Measurements from ENCODE around the gene TNKS1BP1.
A peak's percentile ranks its signal among the peaks of the same experiment; 100 is the strongest.

The TNKS1BP1 gene

DNA sequence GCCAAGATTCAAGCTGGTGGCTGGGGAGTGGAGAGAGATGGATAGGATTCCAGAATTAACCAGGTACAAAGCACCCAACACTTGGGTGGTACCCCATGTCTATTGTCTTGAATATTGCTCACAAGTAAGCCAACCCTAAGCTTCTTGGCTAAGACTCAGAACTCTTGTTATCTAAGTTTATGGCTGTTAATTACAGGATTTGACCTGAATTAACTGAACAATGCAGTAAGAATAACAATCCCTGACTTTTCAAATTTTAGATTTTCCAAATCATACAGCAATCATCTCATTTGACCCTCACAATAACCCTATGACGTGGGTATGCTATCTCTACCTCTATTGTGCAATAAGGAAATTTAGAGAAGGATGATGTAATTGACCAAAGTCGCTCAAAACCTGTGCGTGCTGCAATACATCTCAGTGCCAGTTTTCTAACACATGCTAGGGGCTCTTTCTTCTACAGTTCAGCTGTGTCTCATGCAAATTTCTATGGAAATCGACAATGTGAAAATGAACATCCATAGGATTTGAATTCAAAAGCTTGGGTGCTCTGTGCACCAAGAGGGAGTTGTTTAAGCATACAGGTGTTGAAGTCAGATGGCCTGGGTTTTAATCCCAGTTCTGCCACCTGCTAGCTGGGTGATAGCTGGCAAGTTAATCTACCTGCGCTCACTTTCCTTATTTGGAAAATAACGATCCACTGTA lies 47.6 kb downstream of the TNKS1BP1 start:
- TF ChIP-seq CTCF (conservative IDR thresholded peaks at IDR 0.05; ENCODE audit: low read depth, low read length), result no peak
- peak; percentile 47 for DNase-seq (ENCODE audit: low read depth)
- H3K4me3 ChIP-seq (ENCODE audit: low read depth, low read length), result no peak overlapping the region

GRCh38 chr11:57276169-57276970 lies 48.4 kb downstream of the TNKS1BP1 start:
- no peak for DNase-seq (ENCODE audit: low read depth)
- TF ChIP-seq CTCF (conservative IDR thresholded peaks at IDR 0.05; ENCODE audit: low read depth, low read length), result no peak
- no peak overlapping the region for H3K4me3 ChIP-seq (ENCODE audit: low read depth, low read length)

DNA sequence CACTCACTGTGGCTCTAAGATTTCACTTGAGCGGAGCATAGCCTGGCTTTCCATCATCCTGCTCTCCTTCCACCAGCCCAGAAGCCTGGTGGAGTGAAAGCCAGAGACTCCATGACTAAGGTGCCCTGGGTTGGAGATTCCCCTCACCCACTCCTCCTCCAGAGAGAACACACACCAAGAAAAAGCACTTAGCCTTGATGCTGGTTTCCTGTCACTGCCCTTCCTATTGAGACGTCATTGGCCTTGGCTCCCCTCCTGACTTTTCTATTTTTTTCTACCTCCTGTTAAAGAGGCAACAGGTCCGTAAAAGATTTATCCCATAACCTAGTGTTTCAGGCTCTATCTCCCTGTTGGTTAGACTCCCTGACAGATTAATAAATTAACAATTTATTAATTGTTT lies 49.2 kb downstream of the TNKS1BP1 start:
- no peak overlapping the region for H3K4me3 ChIP-seq (ENCODE audit: low read depth, low read length)
- no peak for TF ChIP-seq CTCF (conservative IDR thresholded peaks at IDR 0.05; ENCODE audit: low read depth, low read length)
- DNase-seq (ENCODE audit: low read depth), result no peak

GRCh38 chr11:57274904-57275498 lies 49.8 kb downstream of the TNKS1BP1 start:
- no peak overlapping the region for H3K4me3 ChIP-seq (ENCODE audit: low read depth, low read length)
- peak; percentile 39 for DNase-seq (ENCODE audit: low read depth)
- TF ChIP-seq CTCF (conservative IDR thresholded peaks at IDR 0.05; ENCODE audit: low read depth, low read length), result no peak

GRCh38 chr11:57273448-57274058 lies 51.2 kb downstream of the TNKS1BP1 start:
- TF ChIP-seq CTCF (conservative IDR thresholded peaks at IDR 0.05; ENCODE audit: low read depth, low read length), result no peak
- no peak overlapping the region for H3K4me3 ChIP-seq (ENCODE audit: low read depth, low read length)
- DNase-seq (ENCODE audit: low read depth), result no peak

DNA sequence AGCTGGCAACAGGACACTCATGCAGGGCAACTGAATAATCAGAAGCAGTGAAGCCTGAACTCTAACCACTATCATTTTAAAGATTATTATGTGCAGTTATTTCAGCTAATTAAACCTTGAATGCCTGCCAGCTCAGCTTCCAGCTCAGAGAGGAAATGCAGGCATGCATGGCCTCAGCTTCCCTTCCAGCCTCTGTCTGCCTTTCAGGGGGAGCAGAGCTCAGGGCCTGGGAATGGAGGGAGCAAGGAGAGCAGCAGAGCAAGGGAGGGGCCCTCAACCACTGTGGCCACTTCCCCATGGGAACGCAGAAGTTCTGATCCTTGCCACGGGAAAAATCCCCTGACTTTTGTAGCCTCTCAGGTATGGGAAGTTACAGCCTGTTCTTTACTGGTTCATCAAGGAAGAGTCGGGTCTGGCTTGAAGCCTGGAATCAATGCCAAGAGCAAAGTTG lies 55.2 kb downstream of the TNKS1BP1 start:
- no peak for TF ChIP-seq CTCF (conservative IDR thresholded peaks at IDR 0.05; ENCODE audit: low read depth, low read length)
- no peak for DNase-seq (ENCODE audit: low read depth)
- no peak overlapping the region for H3K4me3 ChIP-seq (ENCODE audit: low read depth, low read length)

Data from choroid plexus epithelial cell (primary cell).